Endodermal cell (in vitro differentiated cells): ENCODE measurements around the gene C12orf56. TPM values are rescaled to one million over a fixed set of nuclear protein-coding genes. Genes with fewer than 3 reads are reported as not detected.
A peak's percentile ranks its signal among the peaks of the same experiment; 100 is the strongest.

Experiments
- DNase-seq: peaks from one replicate; pipeline ENCODE4 v3.0.0-alpha.2; 2017
- H3K27ac ChIP-seq: 2 replicates; pipeline ENCODE4 v1.5.1; 2013; ENCODE audit warnings: mild to moderate bottlenecking, low read depth, low read length, moderate library complexity
- H3K27me3 ChIP-seq: 2 replicates; pipeline ENCODE4 v1.6.1; 2013; ENCODE audit warnings: mild to moderate bottlenecking, low read length, moderate library complexity; ENCODE audit not compliant: insufficient read depth, control insufficient read depth, poor library complexity, severe bottlenecking
- H3K36me3 ChIP-seq: 2 replicates; pipeline ENCODE4 v1.7.0; 2013; ENCODE audit warnings: mild to moderate bottlenecking, low read length, moderate library complexity; ENCODE audit not compliant: control insufficient read depth, insufficient read depth
- H3K4me1 ChIP-seq: one replicate; pipeline ENCODE4 v1.7.0; 2013; ENCODE audit warnings: low read length; ENCODE audit not compliant: control insufficient read depth, insufficient read depth
- H3K4me3 ChIP-seq: 2 replicates; pipeline ENCODE4 v1.5.1; 2013; ENCODE audit warnings: mild to moderate bottlenecking, low read length, moderate library complexity
- H3K9ac ChIP-seq: 2 replicates; pipeline ENCODE4 v1.6.1; 2013; ENCODE audit warnings: mild to moderate bottlenecking, low read length, moderate library complexity; ENCODE audit not compliant: poor library complexity, severe bottlenecking; ENCODE audit errors: extremely low read depth
- H3K9me3 ChIP-seq: 2 replicates; pipeline ENCODE4 v1.6.1; 2013; ENCODE audit warnings: mild to moderate bottlenecking, low read length, moderate library complexity; ENCODE audit not compliant: control insufficient read depth
- H3K27ac Mint-ChIP-seq: 2 replicates; pipeline ENCODE4 v1.8.0; 2020; ENCODE audit warnings: mixed read lengths
- H3K27me3 Mint-ChIP-seq: 2 replicates; pipeline ENCODE4 v1.8.0; 2021; ENCODE audit warnings: mild to moderate bottlenecking, mixed read lengths; ENCODE audit not compliant: insufficient read depth
- H3K36me3 Mint-ChIP-seq: 2 replicates; pipeline ENCODE4 v1.8.0; 2020; ENCODE audit warnings: low read depth, mixed read lengths
- H3K4me1 Mint-ChIP-seq: 2 replicates; pipeline ENCODE4 v1.8.0; 2020; ENCODE audit warnings: mixed read lengths
- H3K4me3 Mint-ChIP-seq: 2 replicates; pipeline ENCODE4 v1.8.0; 2020; ENCODE audit warnings: mild to moderate bottlenecking, moderate library complexity, mixed read lengths
- H3K9me3 Mint-ChIP-seq: 2 replicates; pipeline ENCODE4 v1.8.0; 2020; ENCODE audit warnings: mild to moderate bottlenecking, mixed read lengths
- WGBS, 2 experiments: methylation state at CpG; one replicate each; pipeline versions ENCODE4 v1.1.5 to v1.1.7; 2013; ENCODE audit warnings: missing lambda C conversion rate in 2 of 2, mixed read lengths in 1 of 2; ENCODE audit not compliant: insufficient coverage in 1 of 2, insufficient read length in 1 of 2; 5-methylcytosine and 5-hydroxymethylcytosine counted together
- total RNA-seq, 2 donors: library from RNA; stranded (reverse); fragmentation: NEBNext Ultra II Directional in 1 of 2; extraction: Animal tissue kit (Norgen Biotek cat#: 25700) in 1 of 2; gene quantifications; 2 replicates in 1 of 2; 3 replicates in 1 of 2; pipeline ENCODE4 v1.2.1, GENCODE V29; 2021
- TF ChIP-seq, protein P1 (sequence below): fragments of 200-600 bp; sonication (generic); conservative IDR thresholded peaks from 2 replicates; pipeline ENCODE4 v1.5.0; 2021; ENCODE audit warnings: antibody characterized with exemption, mild to moderate bottlenecking

C12orf56 gene
- total RNA-seq, 2 donors from 2014 or later = 0.77 to 3.0 TPM

DNA sequence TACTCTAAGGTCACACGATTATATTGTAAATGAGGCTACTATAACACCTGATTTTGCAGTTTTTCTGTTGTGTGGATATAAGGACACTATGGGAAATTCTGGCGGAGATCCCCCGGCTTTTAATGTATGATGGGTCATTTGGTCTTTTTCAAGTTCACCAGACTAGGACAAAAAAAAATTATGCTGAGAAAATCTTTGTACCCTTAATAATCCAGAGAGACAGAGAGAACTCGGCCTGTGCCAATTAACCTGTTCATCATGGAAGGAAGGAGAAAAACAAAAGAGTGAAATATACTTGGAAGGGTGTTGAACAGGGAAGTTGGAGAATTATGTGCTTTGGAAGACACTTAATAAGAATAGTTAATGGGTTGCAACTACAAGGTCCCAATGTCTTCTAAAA lies 106.3 kb downstream of the C12orf56 start:
- H3K4me3 Mint-ChIP-seq = no peak overlapping the region
- H3K27ac ChIP-seq = no peak overlapping the region
- no peaks in the 10 kb centered on the region for H3K4me1 Mint-ChIP-seq
- H3K27me3 Mint-ChIP-seq = no peaks in the 10 kb centered on the region
- H3K36me3 Mint-ChIP-seq = no peaks in the 10 kb centered on the region
- peaks cover 8% of the 10 kb centered on the region for H3K9me3 Mint-ChIP-seq
- DNase-seq = no peak
- H3K27me3 ChIP-seq = no peaks in the 10 kb centered on the region
- TF ChIP-seq, protein P1, sequence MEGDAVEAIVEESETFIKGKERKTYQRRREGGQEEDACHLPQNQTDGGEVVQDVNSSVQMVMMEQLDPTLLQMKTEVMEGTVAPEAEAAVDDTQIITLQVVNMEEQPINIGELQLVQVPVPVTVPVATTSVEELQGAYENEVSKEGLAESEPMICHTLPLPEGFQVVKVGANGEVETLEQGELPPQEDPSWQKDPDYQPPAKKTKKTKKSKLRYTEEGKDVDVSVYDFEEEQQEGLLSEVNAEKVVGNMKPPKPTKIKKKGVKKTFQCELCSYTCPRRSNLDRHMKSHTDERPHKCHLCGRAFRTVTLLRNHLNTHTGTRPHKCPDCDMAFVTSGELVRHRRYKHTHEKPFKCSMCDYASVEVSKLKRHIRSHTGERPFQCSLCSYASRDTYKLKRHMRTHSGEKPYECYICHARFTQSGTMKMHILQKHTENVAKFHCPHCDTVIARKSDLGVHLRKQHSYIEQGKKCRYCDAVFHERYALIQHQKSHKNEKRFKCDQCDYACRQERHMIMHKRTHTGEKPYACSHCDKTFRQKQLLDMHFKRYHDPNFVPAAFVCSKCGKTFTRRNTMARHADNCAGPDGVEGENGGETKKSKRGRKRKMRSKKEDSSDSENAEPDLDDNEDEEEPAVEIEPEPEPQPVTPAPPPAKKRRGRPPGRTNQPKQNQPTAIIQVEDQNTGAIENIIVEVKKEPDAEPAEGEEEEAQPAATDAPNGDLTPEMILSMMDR = no peak
- no peak overlapping the region for H3K9ac ChIP-seq
- no peaks in the 10 kb centered on the region for H3K9me3 ChIP-seq
- no peak overlapping the region for H3K27ac Mint-ChIP-seq
- H3K4me3 ChIP-seq = no peak overlapping the region
- no peaks in the 10 kb centered on the region for H3K36me3 ChIP-seq
- no peaks in the 10 kb centered on the region for H3K4me1 ChIP-seq
- 96 to 100% methylated on average over 3 to 4 of the region's 4 CpGs for WGBS, 2 experiments

DNA sequence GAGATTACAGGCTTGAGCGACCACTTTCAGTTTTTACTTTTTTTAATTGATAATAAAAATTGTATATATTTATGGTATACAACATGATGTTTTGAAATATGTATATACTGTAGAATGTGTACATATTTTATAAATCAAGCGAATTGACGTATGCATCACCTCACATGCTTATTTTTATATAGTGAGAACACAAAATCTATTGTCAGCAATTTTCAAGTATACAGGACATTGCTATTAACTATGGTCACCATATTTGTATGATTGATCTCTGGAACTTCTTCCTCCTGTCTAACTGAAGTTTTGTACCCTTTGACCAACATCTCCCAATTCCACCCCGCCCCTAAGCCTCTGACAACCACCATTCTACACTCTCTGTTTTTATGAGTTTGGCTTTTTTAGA lies 112.1 kb downstream of the C12orf56 start:
- H3K27ac ChIP-seq = no peak overlapping the region
- H3K4me1 ChIP-seq = no peaks in the 10 kb centered on the region
- no peak overlapping the region for H3K4me3 ChIP-seq
- TF ChIP-seq, protein P1 = no peak
- H3K36me3 ChIP-seq = no peaks in the 10 kb centered on the region
- Mint-ChIP-seq H3K27ac (no peak overlapping the region), H3K4me1 (peaks cover 5% of the 10 kb centered on the region), H3K4me3 (no peak overlapping the region), H3K9me3 (no peaks in the 10 kb centered on the region), H3K36me3 (peaks cover 2% of the 10 kb centered on the region), H3K27me3 (no peaks in the 10 kb centered on the region)
- no peaks in the 10 kb centered on the region for H3K27me3 ChIP-seq
- no peaks in the 10 kb centered on the region for H3K9me3 ChIP-seq
- no peak for DNase-seq
- H3K9ac ChIP-seq = no peak overlapping the region
- 93 to 100% methylated on average over 1 to 3 of the region's 4 CpGs for WGBS, 2 experiments

DNA sequence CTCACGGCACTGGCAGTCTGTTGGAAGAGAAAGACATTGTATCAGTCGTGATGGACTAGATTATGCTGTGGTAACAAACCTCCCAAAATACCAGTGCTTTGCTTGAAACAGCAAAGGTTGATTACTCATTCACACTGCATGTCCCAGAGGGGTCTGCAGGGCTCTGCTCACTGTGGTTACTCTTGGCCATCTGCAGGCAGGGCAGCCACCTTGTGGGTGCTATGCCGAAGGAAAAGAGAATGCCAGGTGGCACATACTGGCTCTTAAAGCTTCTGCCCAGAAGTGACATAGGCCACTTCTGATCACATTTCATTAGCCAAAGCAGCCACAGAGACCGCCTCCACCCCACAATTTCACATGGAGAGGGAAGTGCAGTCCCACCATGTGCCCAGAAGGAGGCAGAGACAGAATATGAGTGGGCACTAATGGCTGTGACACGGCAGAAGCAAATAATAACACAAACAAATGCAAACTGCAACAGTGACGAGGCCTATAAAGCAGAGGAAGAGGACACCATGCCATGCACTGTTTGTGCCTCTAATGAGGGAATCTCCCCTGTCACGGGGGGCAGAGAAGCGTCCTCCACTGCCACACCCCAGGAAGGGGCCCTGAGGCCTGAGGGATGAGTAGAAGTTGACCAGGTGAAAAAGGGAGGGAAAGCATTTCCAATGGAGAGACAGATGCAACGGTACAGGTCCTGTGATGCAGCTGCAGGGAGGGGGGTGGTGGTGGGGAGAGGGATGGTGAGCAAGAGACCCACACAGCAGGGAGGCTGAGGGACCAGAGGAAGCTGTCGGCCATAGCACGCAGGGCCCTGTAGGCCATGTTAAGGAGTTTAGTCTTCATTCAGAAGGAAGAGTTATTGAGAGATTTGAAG lies 116.8 kb downstream of the C12orf56 start:
- no peaks in the 10 kb centered on the region for H3K36me3 ChIP-seq
- no peaks in the 10 kb centered on the region for H3K27me3 Mint-ChIP-seq
- TF ChIP-seq, protein P1 = peak; percentile 85
- no peak overlapping the region for H3K4me3 ChIP-seq
- DNase-seq = peak; percentile 93
- H3K36me3 Mint-ChIP-seq = peaks cover 2% of the 10 kb centered on the region
- no peak overlapping the region for H3K27ac Mint-ChIP-seq
- H3K9ac ChIP-seq = no peak overlapping the region
- no peaks in the 10 kb centered on the region for H3K4me1 ChIP-seq
- no peak overlapping the region for H3K4me3 Mint-ChIP-seq
- no peak overlapping the region for H3K27ac ChIP-seq
- peaks cover 5% of the 10 kb centered on the region for H3K4me1 Mint-ChIP-seq
- no peaks in the 10 kb centered on the region for H3K27me3 ChIP-seq
- no peaks in the 10 kb centered on the region for H3K9me3 Mint-ChIP-seq
- WGBS, 2 experiments = 69% methylated on average over 8 to 11 of the region's 11 CpGs
- no peaks in the 10 kb centered on the region for H3K9me3 ChIP-seq
